MM.1S (cell line): Measurements from ENCODE around the gene THAP12.

Experiments used
- DNase-seq: peaks from one replicate; pipeline ENCODE4 v3.0.0-alpha.2; 2015
- H2AFZ ChIP-seq: fragments of 300-600 bp; sonication (generic); 2 replicates; pipeline ENCODE4 v1.6.0; 2016; ENCODE audit warnings: antibody characterized with exemption, low read length
- H3F3A ChIP-seq: fragments of 300-600 bp; sonication (generic); 2 replicates; pipeline ENCODE4 v1.6.1; 2016; ENCODE audit warnings: mild to moderate bottlenecking, antibody characterized with exemption, low read length, moderate library complexity, mixed read lengths; ENCODE audit not compliant: insufficient read depth
- H3K27ac ChIP-seq: fragments of 300-600 bp; sonication (generic); 2 replicates; pipeline ENCODE4 v1.5.1; 2016; ENCODE audit warnings: mild to moderate bottlenecking, low read length
- H3K27me3 ChIP-seq: fragments of 300-600 bp; sonication (generic); replicated peaks from 2 replicates; pipeline ENCODE4 v1.6.0; 2016; ENCODE audit warnings: low read length; ENCODE audit not compliant: insufficient read depth
- H3K36me3 ChIP-seq: fragments of 300-600 bp; sonication (generic); replicated peaks from 2 replicates; pipeline ENCODE4 v1.6.1; 2016; ENCODE audit warnings: mild to moderate bottlenecking, low read length, mixed read lengths; ENCODE audit not compliant: insufficient read depth
- H3K4me1 ChIP-seq: fragments of 300-600 bp; sonication (generic); 2 replicates; pipeline ENCODE4 v1.6.1; 2016; ENCODE audit warnings: low read length, mixed read lengths
- H3K4me2 ChIP-seq: fragments of 300-600 bp; sonication (generic); 2 replicates; pipeline ENCODE4 v1.6.0; 2016; ENCODE audit warnings: low read depth, low read length
- H3K4me3 ChIP-seq: fragments of 300-600 bp; sonication (generic); 2 replicates; pipeline ENCODE4 v1.5.1; 2016; ENCODE audit warnings: low read length, mixed read lengths
- H3K79me2 ChIP-seq: fragments of 300-600 bp; sonication (generic); 2 replicates; pipeline ENCODE4 v1.6.1; 2016; ENCODE audit warnings: mixed run types, low read length, mixed read lengths
- H3K9ac ChIP-seq: fragments of 300-600 bp; sonication (generic); 2 replicates; pipeline ENCODE4 v1.6.1; 2016; ENCODE audit warnings: low read length, mixed read lengths
- H3K9me2 ChIP-seq: fragments of 300-600 bp; sonication (generic); replicated peaks from 2 replicates; pipeline ENCODE4 v1.6.1; 2016; ENCODE audit warnings: mild to moderate bottlenecking, low read length, mixed read lengths; ENCODE audit not compliant: insufficient read depth
- H3K9me3 ChIP-seq: fragments of 300-600 bp; sonication (generic); replicated peaks from 2 replicates; pipeline ENCODE4 v1.6.1; 2016; ENCODE audit warnings: mild to moderate bottlenecking, low read length, mixed read lengths; ENCODE audit not compliant: insufficient read depth
- H4K20me1 ChIP-seq: fragments of 300-600 bp; sonication (generic); 2 replicates; pipeline ENCODE4 v1.6.1; 2016; ENCODE audit warnings: mild to moderate bottlenecking, low read length, moderate library complexity, mixed read lengths; ENCODE audit not compliant: insufficient read depth
- CTCF ChIP-seq: fragments of 300-600 bp; sonication (generic); IDR thresholded peaks from 2 replicates; pipeline ENCODE4 v1.5.1; 2016; ENCODE audit warnings: antibody characterized with exemption, low read length, mixed read lengths
- EZH2 ChIP-seq: fragments of 300-600 bp; sonication (generic); optimal IDR thresholded peaks from 2 replicates; pipeline ENCODE3; 2017; ENCODE audit warnings: low read depth, mild to moderate bottlenecking, antibody characterized with exemption, low read length, mixed read lengths
- EZH2phosphoT487 ChIP-seq: fragments of 300-600 bp; sonication (generic); IDR thresholded peaks from 2 replicates; pipeline ENCODE4 v1.6.1; 2018; ENCODE audit warnings: antibody characterized with exemption, low read length

Gene THAP12

GRCh38 chr11:76394411-76394810 lies 13.5 kb upstream of the THAP12 start:
- Histone ChIP-seq H3K4me2 (no peak overlapping the region), H4K20me1 (no peaks in the 10 kb centered on the region), H3K9me2 (no peaks in the 10 kb centered on the region), H3K9ac (no peak overlapping the region), H3K4me3 (no peak overlapping the region), H3F3A (no peaks in the 10 kb centered on the region), H3K9me3 (no peaks in the 10 kb centered on the region), H3K36me3 (no peaks in the 10 kb centered on the region), H3K79me2 (no peaks in the 10 kb centered on the region), H3K27ac (no peak overlapping the region), H3K27me3 (no peaks in the 10 kb centered on the region), H2AFZ (no peak overlapping the region), H3K4me1 (peaks cover 12% of the 10 kb centered on the region)
- no peak for DNase-seq
- no peak for TF ChIP-seq CTCF
- TF ChIP-seq EZH2phosphoT487: no peak
- TF ChIP-seq EZH2: no peak

- no peaks in the 10 kb centered on the region for H3K9me2 ChIP-seq
- no peak overlapping the region for H3K4me2 ChIP-seq
- H2AFZ ChIP-seq: no peak overlapping the region
- no peak overlapping the region for H3K27ac ChIP-seq
- H4K20me1 ChIP-seq: no peaks in the 10 kb centered on the region
- no peaks in the 10 kb centered on the region for H3K9me3 ChIP-seq
- no peak for DNase-seq
- H3K79me2 ChIP-seq: no peaks in the 10 kb centered on the region
- TF ChIP-seq EZH2phosphoT487: no peak
- no peak for TF ChIP-seq EZH2
- H3K9ac ChIP-seq: no peak overlapping the region
- H3K27me3 ChIP-seq: no peaks in the 10 kb centered on the region
- H3K36me3 ChIP-seq: no peaks in the 10 kb centered on the region
- H3K4me3 ChIP-seq: no peak overlapping the region
- H3K4me1 ChIP-seq: peaks cover 12% of the 10 kb centered on the region
- H3F3A ChIP-seq: no peaks in the 10 kb centered on the region
These were observed 11.9 kb upstream of the THAP12 start for GRCh38 chr11:76392870-76393269.

- no peaks in the 10 kb centered on the region for H3K79me2 ChIP-seq
- H4K20me1 ChIP-seq: no peaks in the 10 kb centered on the region
- no peak overlapping the region for H2AFZ ChIP-seq
- H3K4me3 ChIP-seq: no peak overlapping the region
- no peak overlapping the region for H3K27ac ChIP-seq
- H3K4me1 ChIP-seq: peaks cover 12% of the 10 kb centered on the region
- H3K9me2 ChIP-seq: no peaks in the 10 kb centered on the region
- H3K4me2 ChIP-seq: no peak overlapping the region
- H3K27me3 ChIP-seq: no peaks in the 10 kb centered on the region
- H3K9ac ChIP-seq: no peak overlapping the region
- no peak for DNase-seq
- H3K9me3 ChIP-seq: no peaks in the 10 kb centered on the region
- no peaks in the 10 kb centered on the region for H3F3A ChIP-seq
- no peaks in the 10 kb centered on the region for H3K36me3 ChIP-seq
- TF ChIP-seq CTCF: no peak
- no peak for TF ChIP-seq EZH2
- no peak for TF ChIP-seq EZH2phosphoT487
These were observed 11.0 kb upstream of the THAP12 start for GRCh38 chr11:76391811-76392475.

GRCh38 chr11:76391021-76391420 lies 10.1 kb upstream of the THAP12 start:
- Histone ChIP-seq H3K27me3 (no peaks in the 10 kb centered on the region), H3K4me1 (peaks cover 12% of the 10 kb centered on the region), H3K79me2 (no peaks in the 10 kb centered on the region), H3K4me2 (no peak overlapping the region), H3K9ac (no peak overlapping the region), H3K36me3 (no peaks in the 10 kb centered on the region), H2AFZ (no peak overlapping the region), H3K9me2 (no peaks in the 10 kb centered on the region), H3F3A (no peaks in the 10 kb centered on the region), H3K4me3 (no peak overlapping the region), H3K27ac (no peak overlapping the region), H4K20me1 (no peaks in the 10 kb centered on the region), H3K9me3 (no peaks in the 10 kb centered on the region)
- no peak for TF ChIP-seq EZH2
- no peak for TF ChIP-seq EZH2phosphoT487
- TF ChIP-seq CTCF: no peak
- no peak for DNase-seq
